Small intestine (tissue), 7 donors: ENCODE measurements around the gene CCSER1. TPM values are rescaled to one million over a fixed set of nuclear protein-coding genes. Genes with fewer than 3 reads are reported as not detected.
"Not testable (repeated sequence)": the region's sequence is repeated elsewhere in the genome, so short reads cannot be mapped to it uniquely, and the experiment has no call there.

Experiments used
- DNase-seq, 2 donors: peaks; one replicate each; pipeline versions ENCODE4 v3.0.0 to v3.0.0-alpha.2; 2013
- FAIRE-seq: peaks from 2 replicates; lab custom pipeline; 2012; peaks lifted over from hg19 to GRCh38; lab: Jason Lieb, UNC
- H3K27ac ChIP-seq, 3 donors: one replicate each; pipeline ENCODE4 v1.5.1; 2013; ENCODE audit warnings: low read length in 2 of 3, mild to moderate bottlenecking in 2 of 3, control low read depth in 1 of 3, inconsistent platforms in 1 of 3, low read depth in 1 of 3, moderate library complexity in 1 of 3
- H3K27me3 ChIP-seq, 3 donors: one replicate each; pipeline ENCODE4 v1.6.1; 2013; ENCODE audit warnings: low read length in 3 of 3, inconsistent platforms in 1 of 3; ENCODE audit not compliant: control insufficient read depth in 3 of 3, insufficient read depth in 3 of 3
- H3K36me3 ChIP-seq, 3 donors: one replicate each; pipeline ENCODE4 v1.6.1; 2013; ENCODE audit warnings: low read length in 3 of 3, inconsistent platforms in 1 of 3, low read depth in 1 of 3, mild to moderate bottlenecking in 1 of 3, moderate library complexity in 1 of 3; ENCODE audit not compliant: control insufficient read depth in 3 of 3, insufficient read depth in 2 of 3
- H3K4me1 ChIP-seq, 3 donors: one replicate each; pipeline ENCODE4 v1.6.1; 2013; ENCODE audit warnings: low read length in 2 of 3, inconsistent platforms in 1 of 3, low read depth in 1 of 3, mild to moderate bottlenecking in 1 of 3, moderate library complexity in 1 of 3; ENCODE audit not compliant: control insufficient read depth in 3 of 3, insufficient read depth in 2 of 3
- H3K4me3 ChIP-seq, 3 donors: one replicate each; pipeline ENCODE4 v1.5.1; 2013; ENCODE audit warnings: low read length in 3 of 3, control low read depth in 1 of 3, inconsistent platforms in 1 of 3, low read depth in 1 of 3, mild to moderate bottlenecking in 1 of 3, moderate library complexity in 1 of 3
- H3K9me3 ChIP-seq, 2 donors: one replicate each; pipeline ENCODE4 v1.6.1; 2013; ENCODE audit warnings: low read depth in 1 of 2, low read length in 1 of 2; ENCODE audit not compliant: control insufficient read depth in 2 of 2, insufficient read depth in 1 of 2
- WGBS, 3 donors: extraction: QIAGEN DNeasy Blood & Tissue Kit; methylation state at CpG; one replicate each; pipeline ENCODE4 v1.1.7; 2013; 5-methylcytosine and 5-hydroxymethylcytosine counted together
- polyA plus RNA-seq, 4 donors: library from polyadenylated mRNA; stranded (reverse) in 3 of 4; unstranded in 1 of 4; fragments of 200-250 nt in 3 of 4; fragments of 120-200 nt in 1 of 4; gene quantifications; one replicate each; pipeline versions ENCODE4 v1.2.1 to v1.2.3, GENCODE V29; 2013
- donor health status: healthy with polysubstance abuse.
- donor health status: control.
- donor health status: control.
- donor health status: Bipolar disorder and iron deficiency.
- donor health status: healthy.

Gene CCSER1
- polyA plus RNA-seq, 4 donors, result 3.5 to 8.7 (median 5.7) TPM

- H3K4me3 ChIP-seq, result no peak overlapping the region
- H3K9me3 ChIP-seq, result no peaks in the 10 kb centered on the region
- no peaks in the 10 kb centered on the region for H3K36me3 ChIP-seq
- no peaks in the 10 kb centered on the region for H3K27me3 ChIP-seq
- FAIRE-seq (no peak), DNase-seq (no peak)
- H3K27ac ChIP-seq, result no peak overlapping the region
- H3K4me1 ChIP-seq, result no peaks in the 10 kb centered on the region
- WGBS, 3 donors, result 78 to 94% (median 82%) methylated on average over 1 of the region's 1 CpG
These were observed 1474.2 kb downstream of the CCSER1 start for GRCh38 chr4:91601401-91601800.

GRCh38 chr4:91611782-91612181 lies 1484.6 kb downstream of the CCSER1 start:
- DNase-seq, result no peak
- no peaks in the 10 kb centered on the region for H3K36me3 ChIP-seq
- H3K4me1 ChIP-seq, result no peaks in the 10 kb centered on the region
- no peaks in the 10 kb centered on the region for H3K9me3 ChIP-seq
- WGBS, 3 donors, result 80 to 94% (median 88%) methylated on average over 5 of the region's 5 CpGs
- FAIRE-seq, result no peak
- H3K4me3 ChIP-seq, result no peak overlapping the region
- no peak overlapping the region for H3K27ac ChIP-seq
- H3K27me3 ChIP-seq, result no peaks in the 10 kb centered on the region

GRCh38 chr4:91620952-91621351 lies 1493.8 kb downstream of the CCSER1 start:
- DNase-seq, result no peak
- no peaks in the 10 kb centered on the region for H3K27me3 ChIP-seq
- no peaks in the 10 kb centered on the region for H3K9me3 ChIP-seq
- H3K27ac ChIP-seq, result no peak overlapping the region
- no peak for FAIRE-seq
- WGBS, 3 donors, result 90 to 100% (median 95%) methylated on average over 1 of the region's 1 CpG
- no peaks in the 10 kb centered on the region for H3K4me1 ChIP-seq
- no peaks in the 10 kb centered on the region for H3K36me3 ChIP-seq
- H3K4me3 ChIP-seq, result no peak overlapping the region

- FAIRE-seq, result no peak
- no peaks in the 10 kb centered on the region for H3K9me3 ChIP-seq
These were observed 1494.3 kb downstream of the CCSER1 start for GRCh38 chr4:91621446-91621845.

GRCh38 chr4:91622925-91623602 lies 1495.9 kb downstream of the CCSER1 start:
- no peak for DNase-seq
- FAIRE-seq, result no peak
- no peaks in the 10 kb centered on the region for H3K4me1 ChIP-seq
- no peaks in the 10 kb centered on the region for H3K9me3 ChIP-seq
- no peaks in the 10 kb centered on the region for H3K36me3 ChIP-seq
- H3K4me3 ChIP-seq, result no peak overlapping the region
- no peak overlapping the region for H3K27ac ChIP-seq
- H3K27me3 ChIP-seq, result no peaks in the 10 kb centered on the region
- WGBS, 3 donors, result 66 to 70% (median 70%) methylated on average over 3 of the region's 3 CpGs

More at GRCh38 chr4:91621446-91621845, 1494.3 kb downstream of the CCSER1 start:
- WGBS, 3 donors, result 77 to 83% (median 82%) methylated on average over 1 of the region's 1 CpG
- Histone ChIP-seq H3K36me3 (no peaks in the 10 kb centered on the region), H3K4me3 (no peak overlapping the region), H3K27ac (no peak overlapping the region), H3K4me1 (no peaks in the 10 kb centered on the region), H3K27me3 (no peaks in the 10 kb centered on the region)
- no peak for DNase-seq

GRCh38 chr4:91623603-91623967 lies 1496.4 kb downstream of the CCSER1 start:
- not testable (repeated sequence) for DNase-seq, H3K36me3 ChIP-seq, H3K27me3 ChIP-seq, H3K4me3 ChIP-seq, FAIRE-seq, H3K27ac ChIP-seq, H3K9me3 ChIP-seq, H3K4me1 ChIP-seq
- 82 to 85% (median 84%) methylated on average over 4 of the region's 4 CpGs for WGBS, 3 donors

GRCh38 chr4:91630054-91630453 lies 1502.9 kb downstream of the CCSER1 start:
- Histone ChIP-seq H3K27ac (no peak overlapping the region), H3K36me3 (no peaks in the 10 kb centered on the region), H3K4me3 (no peak overlapping the region), H3K9me3 (peaks cover 0 to 6% of the 10 kb centered on the region in 2 donors), H3K4me1 (no peaks in the 10 kb centered on the region), H3K27me3 (no peaks in the 10 kb centered on the region)
- FAIRE-seq (no peak), DNase-seq (no peak)
- WGBS, 3 donors, result 62 to 90% (median 83%) methylated on average over 1 of the region's 1 CpG

- no peaks in the 10 kb centered on the region for H3K27me3 ChIP-seq
- H3K4me3 ChIP-seq, result no peak overlapping the region
- DNase-seq, result no peak
- no peaks in the 10 kb centered on the region for H3K36me3 ChIP-seq
- peaks cover 0 to 6% of the 10 kb centered on the region in 2 donors for H3K9me3 ChIP-seq
- no peaks in the 10 kb centered on the region for H3K4me1 ChIP-seq
- FAIRE-seq, result no peak
- H3K27ac ChIP-seq, result no peak overlapping the region
These were observed 1503.6 kb downstream of the CCSER1 start for GRCh38 chr4:91630764-91631163.

GRCh38 chr4:91631335-91631734 lies 1504.1 kb downstream of the CCSER1 start:
- 79 to 90% (median 85%) methylated on average over 3 of the region's 3 CpGs for WGBS, 3 donors
- no peak for FAIRE-seq
- no peaks in the 10 kb centered on the region for H3K36me3 ChIP-seq
- H3K4me1 ChIP-seq, result no peaks in the 10 kb centered on the region
- H3K27me3 ChIP-seq, result no peaks in the 10 kb centered on the region
- no peak overlapping the region for H3K27ac ChIP-seq
- no peak for DNase-seq
- H3K4me3 ChIP-seq, result no peak overlapping the region
- H3K9me3 ChIP-seq, result peaks cover 0 to 6% of the 10 kb centered on the region in 2 donors
